Neuronal stem cell (in vitro differentiated cells): Measurements from ENCODE around the gene RAB17.

ENCODE experiments used
- DNase-seq: peaks from one replicate; pipeline ENCODE4 v3.0.0-alpha.2; 2013; ENCODE audit warnings: low spot score
- H2AFZ ChIP-seq: one replicate; pipeline ENCODE4 v1.6.1; 2013; ENCODE audit warnings: mild to moderate bottlenecking, low read length, inconsistent platforms
- H2AK5ac ChIP-seq: 2 replicates; pipeline ENCODE4 v1.6.1; 2013; ENCODE audit warnings: low read depth, mild to moderate bottlenecking, inconsistent platforms, low read length, moderate library complexity, mixed read lengths
- H2BK120ac ChIP-seq: 2 replicates; pipeline ENCODE4 v1.6.1; 2013; ENCODE audit warnings: low read depth, mild to moderate bottlenecking, inconsistent platforms, low read length, moderate library complexity, mixed read lengths
- H2BK12ac ChIP-seq: one replicate; pipeline ENCODE4 v1.6.1; 2013; ENCODE audit warnings: low read length, inconsistent platforms
- H2BK15ac ChIP-seq: 2 replicates; pipeline ENCODE4 v1.6.1; 2013; ENCODE audit warnings: mild to moderate bottlenecking, low read length, inconsistent platforms, mixed read lengths
- H2BK5ac ChIP-seq: one replicate; pipeline ENCODE4 v1.6.1; 2013; ENCODE audit warnings: inconsistent platforms, mild to moderate bottlenecking, low read length, moderate library complexity
- H3K14ac ChIP-seq: one replicate; pipeline ENCODE4 v1.6.1; 2013; ENCODE audit warnings: low read length, inconsistent platforms
- H3K18ac ChIP-seq: 2 replicates; pipeline ENCODE4 v1.6.1; 2013; ENCODE audit warnings: low read length, inconsistent platforms
- H3K23ac ChIP-seq: 2 replicates; pipeline ENCODE4 v1.6.1; 2013; ENCODE audit warnings: low read depth, mild to moderate bottlenecking, mixed read lengths, low read length, inconsistent platforms; ENCODE audit not compliant: poor library complexity
- H3K27ac ChIP-seq: replicated peaks from 3 replicates; pipeline ENCODE4 v1.5.1; 2013; ENCODE audit warnings: low read length, inconsistent platforms
- H3K27me3 ChIP-seq, 3 experiments: 2 replicates each; pipeline ENCODE4 v1.6.1; 2013; ENCODE audit warnings: low read length in 3 of 3, mild to moderate bottlenecking in 2 of 3, inconsistent platforms in 1 of 3, low read depth in 1 of 3, mixed read lengths in 1 of 3, moderate library complexity in 1 of 3; ENCODE audit not compliant: control insufficient read depth in 3 of 3, insufficient read depth in 3 of 3
- H3K36me3 ChIP-seq, 2 donors: replicated peaks in 1 of 2; 2 replicates each; pipeline ENCODE4 v1.6.1; 2013; ENCODE audit warnings: low read length in 2 of 2; ENCODE audit not compliant: control insufficient read depth in 2 of 2, insufficient read depth in 2 of 2
- H3K4ac ChIP-seq: 2 replicates; pipeline ENCODE4 v1.6.1; 2013; ENCODE audit warnings: inconsistent platforms, mild to moderate bottlenecking, low read length, moderate library complexity
- H3K4me1 ChIP-seq, 2 donors: 1 replicate in 1 of 2; 2 replicates in 1 of 2; pipeline ENCODE4 v1.6.1; 2013; ENCODE audit warnings: low read length in 2 of 2, low read depth in 1 of 2; ENCODE audit not compliant: control insufficient read depth in 2 of 2, insufficient read depth in 1 of 2
- H3K4me2 ChIP-seq: one replicate; pipeline ENCODE4 v1.6.1; 2013; ENCODE audit warnings: mild to moderate bottlenecking, low read length, inconsistent platforms; ENCODE audit not compliant: insufficient read depth, poor library complexity, severe bottlenecking
- H3K4me3 ChIP-seq, 2 donors: 2 replicates each; pipeline ENCODE4 v1.5.1; 2013; ENCODE audit warnings: low read length in 2 of 2, mild to moderate bottlenecking in 2 of 2, inconsistent platforms in 1 of 2, moderate library complexity in 1 of 2
- H3K79me1 ChIP-seq: one replicate; pipeline ENCODE4 v1.6.1; 2013; ENCODE audit warnings: low read depth, mild to moderate bottlenecking, inconsistent platforms, low read length, moderate library complexity
- H3K9ac ChIP-seq: one replicate; pipeline ENCODE4 v1.6.1; 2013; ENCODE audit warnings: mild to moderate bottlenecking, low read depth, low read length, inconsistent platforms; ENCODE audit not compliant: poor library complexity
- H3K9me3 ChIP-seq, 2 donors: replicated peaks in 1 of 2; 2 replicates each; pipeline versions ENCODE3 to v1.6.1; 2013; ENCODE audit warnings: low read length in 2 of 2, mild to moderate bottlenecking in 2 of 2, inconsistent platforms in 1 of 2, low read depth in 1 of 2, mixed read lengths in 1 of 2, moderate library complexity in 1 of 2; ENCODE audit not compliant: control insufficient read depth in 2 of 2, insufficient read depth in 1 of 2
- H4K8ac ChIP-seq: one replicate; pipeline ENCODE4 v1.6.1; 2013; ENCODE audit warnings: low read depth, mild to moderate bottlenecking, inconsistent platforms, low read length, moderate library complexity
- H4K91ac ChIP-seq: one replicate; pipeline ENCODE4 v1.6.1; 2013; ENCODE audit warnings: low read length, low read depth, mild to moderate bottlenecking, inconsistent platforms; ENCODE audit not compliant: poor library complexity
- WGBS, 2 donors: extraction: QIAGEN DNeasy Blood & Tissue Kit; methylation state at CpG; one replicate each; pipeline ENCODE4 v1.1.7; 2013; ENCODE audit warnings: missing lambda C conversion rate in 2 of 2, mixed read lengths in 1 of 2; ENCODE audit not compliant: insufficient read length in 2 of 2, insufficient replicate concordance in 1 of 2; ENCODE audit errors: extremely low coverage in 2 of 2; 5-methylcytosine and 5-hydroxymethylcytosine counted together

RAB17 gene

GRCh38 chr2:237536083-237536415 is 54.5 kb downstream of the RAB17 start:
- Histone ChIP-seq H3K4ac (no peak overlapping the region), H3K79me1 (no peaks in the 10 kb centered on the region), H3K27ac (no peak overlapping the region), H2BK15ac (no peak overlapping the region), H3K27me3 (peaks cover 0 to 11% (median 0%) of the 10 kb centered on the region in 3 experiments), H2BK12ac (no peak overlapping the region), H3K14ac (no peak overlapping the region), H3K23ac (no peak overlapping the region), H2BK120ac (no peak overlapping the region), H3K9me3 (no peaks in the 10 kb centered on the region), H3K4me2 (no peak overlapping the region), H3K4me1 (peaks cover 3 to 4% of the 10 kb centered on the region in 2 donors), H3K9ac (no peak overlapping the region), H3K4me3 (no peak overlapping the region), H4K8ac (no peak overlapping the region), H4K91ac (no peak overlapping the region), H2BK5ac (no peak overlapping the region), H3K18ac (no peak overlapping the region), H3K36me3 (no peaks in the 10 kb centered on the region), H2AFZ (no peak overlapping the region), H2AK5ac (no peak overlapping the region)
- no peak for DNase-seq
- WGBS, 2 donors = no CpG with 5 or more reads among the region's 5 CpGs

- Histone ChIP-seq H3K4me3 (no peak overlapping the region), H3K36me3 (no peaks in the 10 kb centered on the region), H2BK12ac (no peak overlapping the region), H3K14ac (no peak overlapping the region), H3K4me1 (peaks cover 0 to 4% of the 10 kb centered on the region in 2 donors), H2BK120ac (no peak overlapping the region), H2BK15ac (no peak overlapping the region), H3K27me3 (peaks cover 0 to 11% (median 0%) of the 10 kb centered on the region in 3 experiments), H3K79me1 (no peaks in the 10 kb centered on the region), H3K23ac (no peak overlapping the region), H3K18ac (no peak overlapping the region), H2AK5ac (no peak overlapping the region), H3K4me2 (no peak overlapping the region), H4K8ac (no peak overlapping the region), H4K91ac (no peak overlapping the region), H2BK5ac (no peak overlapping the region), H2AFZ (no peak overlapping the region), H3K27ac (no peak overlapping the region), H3K9ac (no peak overlapping the region), H3K9me3 (no peaks in the 10 kb centered on the region), H3K4ac (no peak overlapping the region)
- WGBS, 2 donors = no CpG with 5 or more reads among the region's 8 CpGs
- no peak for DNase-seq
Observed at GRCh38 chr2:237535385-237536082, 55.0 kb downstream of the RAB17 start.

GRCh38 chr2:237534380-237534779 is 56.2 kb downstream of the RAB17 start:
- H4K91ac ChIP-seq = no peak overlapping the region
- no peak overlapping the region for H2AFZ ChIP-seq
- no peak overlapping the region for H3K27ac ChIP-seq
- H3K4me1 ChIP-seq = peaks cover 0 to 4% of the 10 kb centered on the region in 2 donors
- no peak overlapping the region for H2BK5ac ChIP-seq
- no peak overlapping the region for H3K18ac ChIP-seq
- H3K4me2 ChIP-seq = no peak overlapping the region
- no peak for DNase-seq
- no peaks in the 10 kb centered on the region for H3K36me3 ChIP-seq
- H3K4ac ChIP-seq = no peak overlapping the region
- H3K9me3 ChIP-seq = no peaks in the 10 kb centered on the region
- H2AK5ac ChIP-seq = no peak overlapping the region
- H3K14ac ChIP-seq = no peak overlapping the region
- H2BK12ac ChIP-seq = no peak overlapping the region
- no peaks in the 10 kb centered on the region for H3K79me1 ChIP-seq
- H2BK15ac ChIP-seq = no peak overlapping the region
- no peak overlapping the region for H3K9ac ChIP-seq
- WGBS, 2 donors = no CpG with 5 or more reads among the region's 1 CpG
- H4K8ac ChIP-seq = no peak overlapping the region
- H3K27me3 ChIP-seq = peaks cover 0 to 11% (median 0%) of the 10 kb centered on the region in 3 experiments
- no peak overlapping the region for H3K4me3 ChIP-seq
- no peak overlapping the region for H3K23ac ChIP-seq
- no peak overlapping the region for H2BK120ac ChIP-seq

GRCh38 chr2:237533668-237534161 is 56.8 kb downstream of the RAB17 start:
- Histone ChIP-seq H3K36me3 (no peaks in the 10 kb centered on the region), H3K27ac (no peak overlapping the region), H3K9ac (no peak overlapping the region), H3K4me3 (no peak overlapping the region), H3K4ac (no peak overlapping the region), H2BK5ac (no peak overlapping the region), H4K8ac (no peak overlapping the region), H3K27me3 (peaks cover 0 to 11% (median 0%) of the 10 kb centered on the region in 3 experiments), H2AFZ (no peak overlapping the region), H2AK5ac (no peak overlapping the region), H2BK12ac (no peak overlapping the region), H2BK120ac (no peak overlapping the region), H2BK15ac (no peak overlapping the region), H4K91ac (no peak overlapping the region), H3K23ac (peak overlapping the region; percentile 35), H3K9me3 (no peaks in the 10 kb centered on the region), H3K14ac (no peak overlapping the region), H3K4me2 (no peak overlapping the region), H3K4me1 (peaks cover 0 to 4% of the 10 kb centered on the region in 2 donors), H3K79me1 (no peaks in the 10 kb centered on the region), H3K18ac (no peak overlapping the region)
- no peak for DNase-seq
- no CpG with 5 or more reads among the region's 7 CpGs for WGBS, 2 donors
